T-helper 1 cell treated with Interleukin-12 subunit alpha and Interleukin-12 subunit beta and Interleukin-4 antibody, amounts not matched to agents 30 ng/mL and 1 ng/mL, for 36 hours (primary cell): Measurements from ENCODE around the gene ARHGEF6. TPM values are rescaled to one million over a fixed set of nuclear protein-coding genes. Genes with fewer than 3 reads are reported as not detected.
"Not testable (repeated sequence)": the region's sequence is repeated elsewhere in the genome, so short reads cannot be mapped to it uniquely, and the experiment has no call there.

Source experiments
- intact Hi-C: fragments of 100-400 bp; cut with micrococcal nuclease; formaldehyde crosslinking; loops from one replicate; pipeline ENCODE4 v1.15.1; 2024
- total RNA-seq: library from RNA; stranded (reverse); gene quantifications from 2 replicates; pipeline ENCODE4 v1.2.3, GENCODE V29; 2022

ARHGEF6 gene
- total RNA-seq, 1 donor from 2014 or later, result 97.4 TPM

DNA sequence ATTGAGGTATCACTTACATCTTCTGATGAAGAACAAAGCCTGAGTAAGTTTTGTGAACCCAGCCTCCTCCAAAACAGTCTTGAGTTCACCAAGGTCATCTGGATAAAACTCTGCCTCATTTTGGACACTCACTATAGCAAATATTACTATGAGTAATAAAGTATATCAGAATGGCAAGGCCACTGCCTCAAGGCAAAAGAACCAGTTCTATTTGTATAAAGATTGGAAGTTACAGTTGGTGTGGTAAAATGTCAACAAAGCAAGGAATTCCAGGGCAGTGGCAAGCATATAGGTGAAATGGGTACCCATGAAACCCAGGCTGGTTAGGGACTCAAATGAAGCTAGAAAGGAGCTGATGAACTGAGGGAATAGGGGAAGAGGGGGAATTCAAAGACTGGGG, 2.4 kb upstream of the ARHGEF6 start:
- intact Hi-C loops, result loop anchor here (5.0 kb wide), 1 partner anchor 144 kb away; no protein-coding TSS in a partner anchor

- intact Hi-C loops, result loop anchor here (2.0 to 5.0 kb wide), 3 partner anchors 66 to 1260 kb away; partner anchors contain the start of gene INTS6L
Observed at GRCh38 chrX:136781180-136781797, 557 bp upstream of the ARHGEF6 start.

DNA sequence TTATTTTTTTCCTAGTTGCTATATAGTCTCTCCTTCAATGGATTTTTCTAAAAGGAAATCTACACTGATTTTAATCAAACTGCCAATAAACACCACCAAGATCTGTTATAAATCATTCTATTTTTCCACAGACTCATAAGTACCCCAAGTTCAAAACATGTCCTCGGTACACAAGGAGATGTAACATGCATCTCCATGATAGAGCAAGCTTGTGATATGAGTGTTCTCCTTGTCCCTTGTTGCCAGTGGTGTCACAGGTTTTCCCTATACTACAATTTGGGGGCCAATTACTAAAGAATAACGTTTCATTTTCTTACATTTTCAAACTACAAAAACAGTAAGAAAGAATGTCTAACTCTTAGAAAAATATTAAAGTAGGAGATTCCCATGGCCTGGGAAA, 491 bp downstream of the ARHGEF6 start:
- intact Hi-C loops, result loop anchor here (1.0 to 5.0 kb wide), 4 partner anchors 33 to 1259 kb away; partner anchors contain the start of gene INTS6L

GRCh38 chrX:136779346-136779781, 1.4 kb downstream of the ARHGEF6 start:
- intact Hi-C loops, result loop anchor here (1.0 to 2.0 kb wide), 4 partner anchors 11 to 283 kb away; partner anchors contain the start of genes HTATSF1 and RBMX

- intact Hi-C loops, result loop anchor here (1.0 to 2.0 kb wide), 4 partner anchors 11 to 282 kb away; partner anchors contain the start of genes HTATSF1 and RBMX
Observed at GRCh38 chrX:136778916-136779315, 1.8 kb downstream of the ARHGEF6 start.

DNA sequence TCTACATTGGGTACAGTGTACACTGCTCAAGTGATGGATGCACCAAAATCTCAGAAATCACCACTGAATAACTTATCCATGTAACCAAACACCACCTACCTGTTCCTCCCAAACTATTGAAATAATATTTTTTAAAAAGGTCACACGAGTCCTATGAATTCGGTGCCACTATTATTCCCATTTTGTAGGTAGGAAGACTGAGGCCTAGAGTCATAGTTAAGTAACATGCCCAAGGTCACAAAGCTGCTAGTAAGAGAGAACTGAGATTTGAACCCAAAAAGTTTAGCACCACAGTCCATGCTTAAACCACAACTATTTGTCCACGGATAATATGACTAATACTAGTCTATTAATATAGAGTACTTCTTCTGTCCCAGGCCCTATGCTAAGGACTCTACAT, 2.7 kb downstream of the ARHGEF6 start:
- intact Hi-C loops, result loop anchor here (2.0 kb wide), 2 partner anchors 133 to 281 kb away; partner anchors contain the start of gene HTATSF1

- intact Hi-C loops, result no loop called here
Observed at GRCh38 chrX:136773648-136774047, 7.1 kb downstream of the ARHGEF6 start.

DNA sequence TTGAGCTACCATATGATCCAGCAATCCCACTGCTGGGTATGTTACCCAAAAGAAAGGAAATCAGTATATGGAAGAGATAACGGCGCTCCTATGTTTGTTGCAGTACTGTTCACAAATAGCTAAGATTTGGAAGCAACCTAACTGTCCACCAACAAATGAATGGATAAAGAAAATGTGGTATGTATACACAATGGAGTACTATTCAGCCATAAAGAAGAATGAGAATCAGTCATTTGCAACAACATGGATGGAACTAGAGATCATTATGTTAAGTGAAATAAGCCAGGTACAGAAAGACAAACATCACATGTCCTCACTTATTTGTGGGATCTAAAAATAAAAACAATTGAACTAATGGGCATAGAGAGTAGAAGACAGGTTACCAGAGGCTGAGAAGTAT, 8.9 kb downstream of the ARHGEF6 start:
- intact Hi-C loops, result not testable (repeated sequence)

- intact Hi-C loops, result loop anchor here (1.0 to 5.0 kb wide), 6 partner anchors 8 to 1246 kb away; partner anchors contain the start of genes INTS6L and RBMX
Observed at GRCh38 chrX:136768469-136769084, 12.2 kb downstream of the ARHGEF6 start.

- intact Hi-C loops, result loop anchor here (2.0 to 5.0 kb wide), 4 partner anchors 35 to 1245 kb away; partner anchors contain the start of gene INTS6L
Observed at GRCh38 chrX:136767104-136767941, 13.4 kb downstream of the ARHGEF6 start.

GRCh38 chrX:136766785-136767103, 14.0 kb downstream of the ARHGEF6 start:
- intact Hi-C loops, result loop anchor here (2.0 to 5.0 kb wide), 4 partner anchors 34 to 1244 kb away; partner anchors contain the start of gene INTS6L

DNA sequence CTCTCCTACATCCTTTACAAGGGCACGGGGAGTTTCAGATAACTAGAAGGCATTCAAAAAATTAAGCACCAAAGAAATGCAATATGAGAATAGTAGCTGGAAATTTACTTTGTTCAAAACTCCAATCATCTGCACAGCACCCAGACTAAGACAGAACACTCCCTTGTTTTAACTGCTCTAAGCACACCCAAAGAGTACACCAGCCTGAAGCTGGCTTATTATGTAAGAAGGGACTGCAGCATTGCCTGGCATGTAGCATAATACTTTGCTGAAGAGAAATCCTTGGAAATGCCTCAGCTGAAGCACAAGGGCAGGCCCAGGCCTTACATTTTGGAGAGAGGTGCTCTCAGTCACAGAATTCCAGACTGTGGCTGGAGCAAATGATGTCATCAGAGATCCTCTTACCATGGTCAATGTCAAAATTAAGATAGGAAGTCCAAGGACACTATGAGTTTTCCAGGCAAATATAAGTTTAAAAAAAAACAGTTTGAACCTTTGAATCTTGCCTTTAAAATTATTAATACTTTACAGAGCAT, 14.8 kb downstream of the ARHGEF6 start:
- intact Hi-C loops, result loop anchor here (2.0 to 5.0 kb wide), 4 partner anchors 34 to 1244 kb away; partner anchors contain the start of gene INTS6L

DNA sequence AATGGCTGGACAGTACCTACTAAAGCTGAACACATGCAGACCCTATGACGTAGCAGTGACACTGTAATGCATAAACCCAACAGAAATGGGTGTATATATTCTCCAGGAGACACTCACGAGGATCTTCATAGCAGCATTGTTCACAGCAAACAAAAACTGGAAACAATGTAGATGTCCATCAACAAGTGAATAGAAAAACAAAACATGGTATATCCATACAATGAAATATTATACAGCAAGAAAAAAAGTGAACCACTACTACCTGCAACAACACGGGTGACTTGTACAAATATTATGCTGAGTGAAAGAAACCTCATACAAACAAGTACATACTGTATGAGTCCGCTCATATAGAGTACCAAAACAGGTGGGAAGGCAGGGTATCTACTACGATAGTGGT, 16.5 kb downstream of the ARHGEF6 start:
- intact Hi-C loops, result no loop called here

DNA sequence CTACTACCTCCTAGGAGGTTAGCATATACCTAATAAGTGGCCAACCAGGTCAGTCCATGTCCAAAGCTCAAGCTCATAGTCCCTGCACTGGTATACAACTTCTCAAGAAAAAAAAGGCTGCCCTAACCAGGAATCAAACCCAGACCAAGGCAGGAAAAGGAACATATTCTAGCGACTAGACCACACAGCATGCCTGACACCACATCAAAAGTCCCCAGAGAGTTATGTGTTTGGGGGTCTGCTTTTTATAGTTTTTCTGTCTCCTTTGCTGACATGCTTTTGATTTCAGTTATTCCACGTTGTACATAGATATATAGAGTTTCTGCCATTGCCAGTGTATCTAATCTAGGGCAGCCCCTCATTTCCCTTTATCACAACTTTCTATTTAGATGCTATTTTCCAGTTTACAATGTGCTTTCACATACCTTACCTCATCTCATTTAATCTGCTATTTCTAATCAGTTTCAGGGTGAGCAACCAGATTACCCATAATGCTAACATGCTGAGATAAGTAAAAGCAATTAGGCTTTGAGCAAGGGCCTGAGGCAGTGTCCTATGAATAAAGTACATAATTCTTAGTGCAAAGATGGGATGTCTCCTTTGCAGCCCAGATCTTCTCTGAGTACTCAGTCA, 17.8 kb downstream of the ARHGEF6 start:
- intact Hi-C loops, result no loop called here

DNA sequence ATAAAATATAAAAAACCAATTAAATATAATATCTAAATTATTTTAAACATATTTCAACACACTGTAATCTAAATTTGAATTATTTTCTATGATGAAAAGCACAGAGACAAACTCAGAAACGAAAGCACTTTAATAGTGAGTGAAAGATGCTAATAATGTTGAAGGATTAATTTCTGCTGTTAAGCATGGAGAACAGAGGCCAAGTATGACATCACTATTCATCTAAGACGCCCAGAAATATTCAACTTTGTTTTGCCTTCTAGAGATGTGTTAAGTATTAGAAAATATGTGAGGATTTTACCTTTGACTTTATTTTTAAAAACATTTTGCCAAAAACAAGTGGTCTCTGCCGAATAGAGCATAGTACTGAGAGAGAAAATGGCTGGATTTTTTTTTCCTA, 19.3 kb downstream of the ARHGEF6 start:
- intact Hi-C loops, result loop anchor here (2.0 kb wide), 1 partner anchor 15 kb away; no protein-coding TSS in a partner anchor

DNA sequence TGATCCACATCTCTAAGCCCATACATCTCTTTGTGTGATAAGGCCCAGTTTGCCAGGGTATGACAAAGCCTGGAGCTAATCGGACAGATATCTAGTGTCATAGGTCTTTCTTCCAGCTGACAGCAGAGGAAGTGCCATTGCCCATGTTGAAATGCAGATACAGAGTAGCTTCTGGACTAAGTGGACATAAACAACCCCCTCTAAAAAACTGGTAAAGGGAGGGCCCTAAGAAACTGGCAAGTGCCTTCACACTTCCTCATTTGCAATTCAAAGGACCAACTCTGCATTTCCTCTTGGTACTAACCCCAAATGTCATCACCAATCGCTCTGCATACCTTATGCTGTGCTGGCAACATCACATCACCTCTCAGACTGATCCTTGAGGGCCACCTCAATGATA, 20.8 kb downstream of the ARHGEF6 start:
- intact Hi-C loops, result loop anchor here (1.0 to 2.0 kb wide), 2 partner anchors 8 to 13 kb away; no protein-coding TSS in a partner anchor

- intact Hi-C loops, result no loop called here
Observed at GRCh38 chrX:136755411-136755810, 25.3 kb downstream of the ARHGEF6 start.

DNA sequence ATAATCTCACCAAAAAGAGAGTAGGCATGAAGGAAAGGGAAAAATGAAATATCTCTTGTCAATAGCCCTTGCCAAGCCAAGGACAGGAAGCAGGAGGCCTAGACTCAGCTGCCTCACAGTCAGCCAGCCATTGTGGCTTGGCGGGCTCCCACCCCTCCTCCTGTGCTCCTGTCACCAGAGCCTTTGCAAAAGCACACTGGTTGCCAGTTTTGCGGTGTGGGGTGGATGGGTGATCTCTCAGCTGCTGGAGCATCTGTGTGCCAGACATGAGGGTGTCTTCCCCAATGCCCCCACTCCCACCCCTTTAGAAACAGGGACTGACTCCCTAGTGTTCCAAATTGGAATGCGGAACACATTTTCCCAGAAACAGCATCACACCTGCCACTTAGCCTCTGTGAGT, 26.1 kb downstream of the ARHGEF6 start:
- intact Hi-C loops, result no loop called here

- intact Hi-C loops, result no loop called here
Observed at GRCh38 chrX:136752796-136753195, 27.9 kb downstream of the ARHGEF6 start.

GRCh38 chrX:136752346-136752745, 28.4 kb downstream of the ARHGEF6 start:
- intact Hi-C loops, result no loop called here

- intact Hi-C loops, result no loop called here
Observed at GRCh38 chrX:136750364-136750763, 30.4 kb downstream of the ARHGEF6 start.
